Measurements from ENCODE around the gene USP7.

GRCh38 chr16:8964462-8964861 lies 756 bp upstream of the USP7 start:
- TF ChIP-seq EZH2 (IDR thresholded peaks at IDR 0.05; ENCODE audit: insufficient read depth, low read length) = no peak
- TF ChIP-seq, protein P1, sequence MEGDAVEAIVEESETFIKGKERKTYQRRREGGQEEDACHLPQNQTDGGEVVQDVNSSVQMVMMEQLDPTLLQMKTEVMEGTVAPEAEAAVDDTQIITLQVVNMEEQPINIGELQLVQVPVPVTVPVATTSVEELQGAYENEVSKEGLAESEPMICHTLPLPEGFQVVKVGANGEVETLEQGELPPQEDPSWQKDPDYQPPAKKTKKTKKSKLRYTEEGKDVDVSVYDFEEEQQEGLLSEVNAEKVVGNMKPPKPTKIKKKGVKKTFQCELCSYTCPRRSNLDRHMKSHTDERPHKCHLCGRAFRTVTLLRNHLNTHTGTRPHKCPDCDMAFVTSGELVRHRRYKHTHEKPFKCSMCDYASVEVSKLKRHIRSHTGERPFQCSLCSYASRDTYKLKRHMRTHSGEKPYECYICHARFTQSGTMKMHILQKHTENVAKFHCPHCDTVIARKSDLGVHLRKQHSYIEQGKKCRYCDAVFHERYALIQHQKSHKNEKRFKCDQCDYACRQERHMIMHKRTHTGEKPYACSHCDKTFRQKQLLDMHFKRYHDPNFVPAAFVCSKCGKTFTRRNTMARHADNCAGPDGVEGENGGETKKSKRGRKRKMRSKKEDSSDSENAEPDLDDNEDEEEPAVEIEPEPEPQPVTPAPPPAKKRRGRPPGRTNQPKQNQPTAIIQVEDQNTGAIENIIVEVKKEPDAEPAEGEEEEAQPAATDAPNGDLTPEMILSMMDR (IDR thresholded peaks at IDR 0.05; ENCODE audit: insufficient read depth, low read depth, low read length) = no peak

Measured in astrocyte (in vitro differentiated cells and primary cell).